ENCODE results near the gene TDRD15.
"Not testable (repeated sequence)": the region's sequence is repeated elsewhere in the genome, so short reads cannot be mapped to it uniquely, and the experiment has no call there.

The TDRD15 gene

GRCh38 chr2:21123473-21124393, at the start of gene TDRD15:
Gene TDRD15, plus strand, starts transcription at chr2:21123968. Its CDS starts 13,500 bp downstream, at chr2:21137468.
- DNase-seq, result no peak

- no peak for DNase-seq
Observed at GRCh38 chr2:21078296-21078695, 45.5 kb upstream of the TDRD15 start.

DNA sequence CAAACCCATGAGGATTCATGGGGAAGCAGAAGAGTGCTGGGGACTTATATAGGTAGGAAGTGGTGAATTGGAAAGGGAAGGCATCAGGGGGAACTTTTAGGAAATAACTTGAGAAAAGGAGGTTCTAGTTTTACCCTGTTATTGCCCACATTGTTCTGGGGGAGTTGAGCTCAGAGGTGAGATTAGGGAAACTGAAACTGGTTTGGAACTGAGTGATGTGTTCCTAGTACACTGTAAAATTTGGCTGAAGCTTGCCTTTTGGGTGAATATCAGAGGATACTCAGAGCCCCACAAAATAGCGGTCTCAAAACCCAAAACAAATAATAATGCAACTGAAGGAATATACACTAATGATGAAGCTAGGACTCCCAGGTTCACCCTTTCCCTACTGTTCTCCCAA, 40.3 kb upstream of the TDRD15 start:
- DNase-seq, result no peak

GRCh38 chr2:21084401-21084800, 39.4 kb upstream of the TDRD15 start:
- no peak for DNase-seq

DNA sequence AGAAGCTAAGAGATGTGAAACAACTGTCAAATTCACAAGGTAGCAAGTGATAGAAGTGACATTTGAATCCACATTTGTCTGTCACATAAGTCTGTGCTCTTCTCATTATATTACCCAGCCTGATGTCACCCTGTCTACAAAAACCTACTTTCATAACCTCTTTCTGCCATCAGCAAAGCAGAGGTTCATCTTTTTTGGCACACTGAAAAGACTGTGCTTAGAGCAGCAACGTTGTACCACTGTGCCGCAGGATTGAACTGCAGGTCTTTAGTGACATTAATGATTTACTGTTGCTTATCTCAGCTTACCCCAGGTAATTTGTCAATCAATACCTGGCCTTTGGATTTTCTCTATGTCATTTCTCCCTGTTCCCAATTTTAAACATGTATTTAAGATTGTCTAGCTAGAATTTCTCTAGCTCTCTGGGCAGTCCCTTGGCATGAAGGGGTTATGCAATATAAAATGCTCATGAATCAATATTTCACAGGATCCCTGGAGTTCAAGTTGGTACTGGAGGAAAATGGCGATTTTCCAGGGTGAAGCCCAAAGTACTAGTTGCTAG, 31.4 kb upstream of the TDRD15 start:
- DNase-seq, result no peak

GRCh38 chr2:21095178-21095577, 28.6 kb upstream of the TDRD15 start:
- DNase-seq, result no peak

GRCh38 chr2:21095714-21096113, 28.1 kb upstream of the TDRD15 start:
- no peak for DNase-seq

DNA sequence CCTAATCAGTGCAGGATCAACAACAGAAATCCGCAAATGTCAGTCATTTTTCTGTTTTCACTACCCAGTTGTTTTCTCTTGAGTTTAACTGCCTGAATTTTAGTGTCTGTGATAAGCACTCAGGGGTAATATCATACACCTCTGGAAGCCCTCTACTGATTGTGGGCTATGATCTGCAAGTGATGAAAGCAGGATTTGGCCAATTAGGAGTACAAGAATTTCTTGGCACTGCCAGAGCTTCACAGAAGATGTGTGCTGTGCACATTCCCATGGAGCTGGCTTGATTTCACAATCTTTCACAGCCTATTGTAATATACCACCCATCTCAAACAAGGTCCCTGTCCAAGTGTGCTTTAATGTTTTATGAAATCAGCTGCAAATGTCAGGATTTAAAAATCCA, 27.3 kb upstream of the TDRD15 start:
- DNase-seq, result no peak

- DNase-seq, result no peak
Observed at GRCh38 chr2:21097331-21097730, 26.4 kb upstream of the TDRD15 start.

GRCh38 chr2:21098294-21098693, 25.5 kb upstream of the TDRD15 start:
- no peak for DNase-seq

DNA sequence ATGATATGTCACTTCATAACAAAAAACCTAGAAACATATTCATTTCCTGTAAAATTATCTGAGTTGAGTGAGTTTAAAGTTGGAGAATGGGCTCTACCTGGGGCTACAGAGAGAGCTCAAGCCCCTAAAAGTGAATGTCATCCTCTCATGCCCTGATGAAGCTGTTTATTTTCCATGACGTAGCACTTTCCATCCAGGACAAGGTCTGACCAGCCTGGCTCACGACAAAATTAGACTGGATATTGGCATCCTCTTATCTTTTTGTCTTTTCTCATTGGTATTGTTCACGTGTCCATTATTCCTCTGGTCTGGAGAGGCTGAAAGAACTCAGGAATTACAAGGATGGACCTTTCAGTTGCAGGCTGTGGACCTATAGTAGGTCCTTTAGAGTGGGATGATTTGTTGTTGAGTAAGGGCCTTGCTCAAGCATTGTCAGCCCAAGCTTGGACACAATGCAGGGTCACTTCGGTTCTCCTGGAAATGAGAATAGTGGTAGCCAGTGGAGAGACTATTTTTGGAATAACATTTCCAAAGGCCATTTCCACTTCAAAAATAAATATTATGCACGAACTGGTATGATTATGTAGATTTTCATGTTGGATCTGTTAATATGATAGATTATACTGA, 24.4 kb upstream of the TDRD15 start:
- DNase-seq, result no peak

DNA sequence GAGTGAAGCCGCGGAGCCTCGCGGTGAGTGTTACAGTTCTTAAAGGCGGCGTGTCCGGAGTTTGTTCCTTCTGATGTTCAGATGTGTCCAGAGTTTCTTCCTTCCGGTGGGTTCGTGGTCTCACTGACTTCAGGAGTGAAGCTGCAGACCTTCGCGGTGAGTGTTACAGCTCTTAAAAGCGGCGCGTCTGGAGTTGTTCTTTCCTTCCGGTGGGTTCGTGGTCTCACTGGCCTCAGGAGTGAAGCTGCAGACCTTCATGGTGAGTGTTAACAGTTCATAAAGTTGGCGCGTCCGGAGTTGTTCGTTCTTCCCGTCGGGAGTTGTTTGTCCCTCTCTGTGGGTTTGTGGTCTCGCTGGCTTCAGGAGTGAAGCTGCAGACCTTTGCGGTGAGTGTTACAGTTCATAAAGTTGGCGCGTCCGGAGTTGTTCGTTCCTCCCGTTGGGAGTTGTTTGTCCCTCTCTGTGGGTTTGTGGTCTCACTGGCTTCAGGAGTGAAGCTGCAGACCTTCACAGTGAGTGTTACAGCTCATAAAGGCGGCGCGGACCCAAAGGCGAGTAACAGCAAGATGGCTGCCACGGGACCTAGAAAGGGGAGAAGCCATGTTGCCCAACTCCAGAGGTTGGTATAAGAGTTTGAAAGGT, 22.1 kb upstream of the TDRD15 start:
- not testable (repeated sequence) for DNase-seq

GRCh38 chr2:21102356-21102755, 21.4 kb upstream of the TDRD15 start:
- no peak for DNase-seq

DNA sequence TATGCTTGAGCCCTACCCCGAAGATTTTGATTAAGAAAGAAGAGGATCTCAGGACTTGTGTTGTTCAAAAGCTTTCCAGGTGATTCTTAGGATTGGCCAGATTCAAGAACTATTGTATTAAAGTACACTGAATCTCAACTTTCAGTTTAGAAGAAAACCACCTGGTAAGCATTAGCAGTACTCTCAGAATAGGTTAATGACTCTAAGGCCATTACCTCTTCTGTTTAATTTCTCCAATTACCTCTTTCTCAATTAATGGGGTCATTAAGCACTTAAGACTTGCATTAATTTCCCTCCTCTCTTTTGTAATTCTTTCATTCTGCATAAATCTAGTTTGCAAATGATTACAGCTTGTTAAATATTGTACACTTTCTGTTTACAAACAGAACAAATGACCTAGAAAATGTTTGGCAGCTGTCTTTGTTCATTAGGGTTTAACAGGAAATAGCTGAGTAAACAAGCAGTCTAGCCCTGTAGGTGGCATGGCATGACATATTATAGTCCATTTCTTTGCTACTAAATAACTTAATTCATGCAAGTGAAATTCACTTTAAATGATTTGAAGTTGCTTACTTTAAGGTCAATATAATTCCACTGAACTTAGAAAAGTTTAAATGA, 20.4 kb upstream of the TDRD15 start:
- no peak for DNase-seq

DNA sequence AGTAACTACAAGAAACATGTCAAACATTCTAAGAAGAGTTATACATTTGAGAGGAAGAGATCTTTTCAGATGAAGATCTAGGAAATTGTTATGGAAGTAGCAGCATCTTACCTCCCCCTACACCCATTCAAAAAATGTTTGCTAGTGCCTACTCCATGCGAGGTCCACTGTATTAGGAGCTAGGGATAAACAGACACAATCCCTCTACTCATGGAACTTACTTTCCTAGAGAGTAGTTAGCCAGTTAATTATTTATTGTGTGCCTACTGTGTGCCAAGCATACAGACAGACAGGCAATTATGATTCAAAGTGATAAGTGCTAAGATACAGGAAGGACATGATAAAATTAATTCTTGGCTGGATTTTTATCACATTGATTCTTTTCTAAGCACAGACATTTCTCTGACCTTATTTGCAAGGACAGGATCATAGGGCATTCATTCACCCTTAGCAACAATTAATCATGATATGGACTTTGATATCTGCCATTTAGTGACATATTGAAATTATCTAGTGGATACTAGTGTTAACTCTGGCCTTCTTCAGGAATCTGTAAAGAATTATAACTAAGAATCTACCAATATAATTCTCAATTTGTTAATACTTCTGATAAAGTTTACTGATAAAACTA, 19.6 kb upstream of the TDRD15 start:
- no peak for DNase-seq

DNA sequence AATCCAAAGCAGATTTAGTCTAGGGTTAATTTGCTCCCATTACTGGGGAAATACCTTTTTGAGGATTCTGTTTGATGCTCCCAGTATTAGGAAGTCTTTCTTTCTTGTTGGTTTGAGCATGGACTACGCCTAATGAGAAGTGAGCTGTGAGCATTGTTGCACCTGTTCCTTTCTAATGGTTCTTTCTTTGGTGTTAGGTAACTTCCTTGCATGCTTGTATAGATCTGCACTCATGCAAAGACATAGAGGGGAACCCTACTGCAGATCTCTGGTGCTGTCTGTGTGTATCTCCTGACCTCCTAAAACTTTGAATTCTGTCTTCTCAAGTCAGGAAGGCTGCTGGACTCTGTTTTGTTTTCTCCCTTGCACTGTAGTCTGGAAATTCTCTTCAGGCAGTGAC, 12.8 kb upstream of the TDRD15 start:
- DNase-seq, result no peak

DNA sequence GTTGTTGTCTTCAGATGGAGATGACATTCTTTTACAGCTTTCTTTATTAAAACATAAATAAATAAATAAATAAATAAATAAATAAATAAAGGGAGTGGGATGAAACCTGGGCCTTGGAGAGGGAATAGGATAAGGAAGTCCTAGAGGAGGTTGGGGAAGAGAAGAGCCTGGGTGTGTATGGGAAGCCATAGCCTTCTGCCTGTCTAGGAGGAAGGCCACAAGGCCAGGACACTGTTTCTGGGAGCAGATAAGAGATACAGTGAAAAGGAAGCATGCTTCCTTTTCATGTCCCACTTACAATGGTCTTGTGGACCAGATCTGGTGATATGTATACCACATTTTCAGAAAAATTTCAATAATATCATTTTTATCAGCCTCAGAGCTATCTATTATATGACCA, 6.1 kb upstream of the TDRD15 start:
- no peak for DNase-seq

DNA sequence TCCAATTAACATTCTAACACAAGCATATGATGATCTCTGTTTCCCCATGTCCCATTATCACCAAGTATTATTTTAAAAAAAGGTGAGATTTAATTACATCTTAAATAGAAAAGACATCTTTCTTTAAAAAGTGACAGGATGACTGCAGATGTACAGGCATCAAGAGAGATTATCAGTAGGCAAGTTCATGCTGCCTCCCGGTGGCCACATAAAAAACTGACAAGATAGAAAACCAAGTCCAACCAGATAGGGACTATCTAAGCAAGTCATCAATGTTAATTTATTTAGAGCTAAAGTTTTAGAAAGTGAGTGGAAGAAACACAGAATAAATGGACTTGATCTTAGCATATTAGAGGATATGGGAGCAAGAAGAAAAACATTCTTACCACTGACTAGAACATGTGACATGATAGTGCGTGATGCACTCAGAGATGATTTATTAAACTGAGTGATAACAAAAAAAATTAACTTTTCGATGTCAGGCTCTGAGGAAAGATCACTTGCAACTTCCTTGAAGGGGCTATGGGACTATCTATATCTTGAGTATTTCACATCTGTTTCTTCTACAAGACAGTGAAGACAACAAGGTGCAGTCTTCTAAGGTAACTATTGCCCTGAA, 5.4 kb upstream of the TDRD15 start:
- peak; percentile 19 for DNase-seq

GRCh38 chr2:21131861-21132260, 8.1 kb downstream of the TDRD15 start:
- DNase-seq, result no peak

GRCh38 chr2:21135585-21135984, 11.8 kb downstream of the TDRD15 start:
- DNase-seq, result no peak

DNA sequence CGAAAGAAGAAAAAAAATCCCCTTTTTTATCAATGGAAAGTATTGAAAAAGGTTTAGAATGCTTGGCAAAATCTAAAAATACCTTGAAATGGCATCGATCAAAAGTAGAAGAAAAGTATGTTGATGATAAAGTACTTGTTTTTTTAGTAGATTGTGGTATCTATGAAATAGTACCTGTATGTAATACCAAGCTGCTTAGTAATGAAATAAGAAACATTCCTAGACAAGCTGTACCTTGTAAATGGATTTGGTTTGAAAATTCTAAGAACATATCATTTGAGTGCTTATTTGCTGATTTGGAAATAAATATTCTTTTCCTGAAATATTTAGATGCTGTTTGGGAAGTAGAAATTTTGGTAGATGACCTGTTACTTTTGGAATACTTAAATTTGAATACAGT, 18.4 kb downstream of the TDRD15 start:
- DNase-seq, result no peak

DNA sequence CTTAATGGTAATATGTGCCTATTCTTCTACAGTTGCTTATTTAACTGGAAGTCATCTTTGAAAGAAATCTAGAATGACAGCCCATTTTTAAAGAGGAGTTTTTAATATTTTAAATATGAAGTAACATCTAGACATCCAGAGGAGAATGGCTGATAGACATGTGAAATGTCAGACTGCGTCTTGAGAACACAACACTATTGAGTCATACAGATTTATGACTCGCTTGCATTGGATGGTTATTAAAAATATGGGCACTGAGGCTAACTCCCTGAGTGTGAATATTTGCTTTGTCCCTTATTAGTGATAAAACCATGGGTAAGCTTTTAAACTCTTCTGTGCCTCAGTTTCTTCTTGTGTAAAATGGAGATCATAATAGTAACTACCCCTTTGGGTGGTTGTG, 22.9 kb downstream of the TDRD15 start:
- DNase-seq, result no peak

Measured in kidney glomerular epithelial cell (primary cell).